Keratinocyte (primary cell): ENCODE measurements around the gene SLC16A1. TPM values are rescaled to one million over a fixed set of nuclear protein-coding genes. Genes with fewer than 3 reads are reported as not detected.

Experiments used
- DNase-seq: peaks from one replicate; pipeline ENCODE4 v3.0.0-alpha.2; 2011; ENCODE audit warnings: low read depth, missing footprints, low spot score
- FAIRE-seq: peaks from 2 replicates; lab custom pipeline; 2011; peaks lifted over from hg19 to GRCh38; lab: Jason Lieb, UNC
- H2AFZ ChIP-seq: 2 replicates; pipeline ENCODE4 v1.6.0; 2012; ENCODE audit warnings: low read length, control low read depth, inconsistent platforms; ENCODE audit not compliant: control insufficient read depth
- H3K27ac ChIP-seq: 2 replicates; pipeline ENCODE4 v1.5.1; 2011; ENCODE audit warnings: low read length; ENCODE audit not compliant: control insufficient read depth, insufficient read depth
- H3K27me3 ChIP-seq: 3 replicates; pipeline ENCODE4 v1.6.0; 2011; ENCODE audit warnings: low read length; ENCODE audit not compliant: control insufficient read depth, insufficient read depth; ENCODE audit errors: extremely low read depth
- H3K36me3 ChIP-seq, 2 experiments: 2 replicates in 1 of 2; 3 replicates in 1 of 2; pipeline ENCODE4 v1.5.1; 2011; ENCODE audit warnings: low read length in 2 of 2, mild to moderate bottlenecking in 1 of 2; ENCODE audit not compliant: control insufficient read depth in 2 of 2, insufficient read depth in 2 of 2; ENCODE audit errors: extremely low read depth in 1 of 2
- H3K4me1 ChIP-seq: 3 replicates; pipeline ENCODE4 v1.5.1; 2011; ENCODE audit warnings: low read length; ENCODE audit not compliant: control insufficient read depth, insufficient read depth; ENCODE audit errors: extremely low read depth
- H3K4me2 ChIP-seq: 3 replicates; pipeline ENCODE4 v1.6.0; 2011; ENCODE audit warnings: low read depth, low read length; ENCODE audit not compliant: control insufficient read depth, insufficient read depth; ENCODE audit errors: extremely low read depth
- H3K4me3 ChIP-seq, 3 experiments: fragments of 200-600 bp in 1 of 3; sonication (generic) in 1 of 3; 2 replicates in 2 of 3; 3 replicates in 1 of 3; pipeline ENCODE4 v1.5.1; 2011 to 2016; ENCODE audit warnings: low read length in 3 of 3, mild to moderate bottlenecking in 3 of 3, control low read depth in 2 of 3, inconsistent platforms in 1 of 3, low read depth in 1 of 3, mixed read lengths in 1 of 3, mixed run types in 1 of 3, moderate library complexity in 1 of 3; ENCODE audit not compliant: control insufficient read depth in 2 of 3, insufficient read depth in 2 of 3; ENCODE audit errors: extremely low read depth in 1 of 3
- H3K79me2 ChIP-seq: 2 replicates; pipeline ENCODE4 v1.6.0; 2012; ENCODE audit warnings: low read length; ENCODE audit not compliant: control insufficient read depth, insufficient read depth
- H3K9ac ChIP-seq: 3 replicates; pipeline ENCODE4 v1.6.0; 2011; ENCODE audit warnings: low read length; ENCODE audit not compliant: control insufficient read depth, insufficient read depth; ENCODE audit errors: extremely low read depth
- H3K9me1 ChIP-seq: 3 replicates; pipeline ENCODE4 v1.6.0; 2011; ENCODE audit warnings: low read length; ENCODE audit not compliant: control insufficient read depth, insufficient read depth; ENCODE audit errors: extremely low read depth
- H3K9me3 ChIP-seq: 2 replicates; pipeline ENCODE4 v1.5.1; 2012; ENCODE audit warnings: low read depth, low read length; ENCODE audit not compliant: control insufficient read depth
- H4K20me1 ChIP-seq: 3 replicates; pipeline ENCODE4 v1.6.0; 2011; ENCODE audit warnings: low read length; ENCODE audit not compliant: control insufficient read depth, insufficient read depth; ENCODE audit errors: extremely low read depth
- CTCF ChIP-seq, 3 experiments: IDR thresholded peaks in 1 of 3; conservative IDR thresholded peaks in 1 of 3; optimal IDR thresholded peaks in 1 of 3; 2 replicates in 2 of 3; 3 replicates in 1 of 3; pipeline versions ENCODE3 to v1.5.1; 2011; ENCODE audit warnings: low read length in 3 of 3, mild to moderate bottlenecking in 3 of 3, moderate library complexity in 2 of 3, control low read depth in 1 of 3, inconsistent platforms in 1 of 3; ENCODE audit not compliant: insufficient read depth in 2 of 3; ENCODE audit errors: extremely low read depth in 1 of 3
- EZH2 ChIP-seq: IDR thresholded peaks from one replicate; pipeline ENCODE4 v1.6.1; 2012; ENCODE audit warnings: inconsistent platforms, mild to moderate bottlenecking, low read length, moderate library complexity
- dilution Hi-C: fragments of 300-500 bp; cut with MboI; formaldehyde crosslinking; loops from one replicate; pipeline ENCODE4 v1.7.0; 2020; ENCODE audit warnings: low sequenced_read_pairs; ENCODE audit not compliant: extremely low pct_ligation_motif_present
- polyA plus RNA-seq, 5 experiments: library from polyadenylated mRNA; depleted of rRNA in 3 of 5; stranded (reverse) in 3 of 5; stranded (forward) in 1 of 5; unstranded in 1 of 5; fragments of >200 nt; gene quantifications; 1 replicate in 1 of 5; 2 replicates in 3 of 5; 3 replicates in 1 of 5; pipeline versions ENCODE4 v1.2.1 to v1.2.3, GENCODE V29; 2011 to 2012; ENCODE audit warnings: missing spikeins in 2 of 5, low read depth in 1 of 5, low replicate concordance in 1 of 5

The SLC16A1 gene
- polyA plus RNA-seq, 1 donor (not counting 4 experiments of a cell fraction or from before 2014, with no cell fraction given), result 242 TPM

DNA sequence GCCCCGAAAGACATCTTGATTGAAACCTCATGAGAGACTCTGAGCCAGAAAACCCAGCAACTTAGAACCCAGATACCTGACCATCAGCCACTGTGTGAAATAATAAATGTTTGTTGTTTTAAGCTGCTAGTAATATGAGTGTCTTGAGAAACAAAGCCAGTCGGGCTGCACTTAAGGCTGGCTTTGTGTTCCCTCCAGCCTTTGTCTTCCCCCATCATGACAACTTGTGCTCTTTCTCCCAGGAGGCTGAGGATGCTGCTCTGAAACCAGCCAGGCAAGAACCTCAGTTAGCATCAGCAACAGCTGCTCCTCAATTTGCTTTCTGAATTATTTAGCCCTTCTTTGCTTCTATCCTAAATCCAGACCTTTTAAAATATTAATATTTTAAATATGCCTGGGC lies 78.2 kb downstream of the SLC16A1 start:
- Histone ChIP-seq H3K9me3 (no peaks in the 10 kb centered on the region), H3K4me3 (no peak overlapping the region), H3K9me1 (no peaks in the 10 kb centered on the region), H3K79me2 (no peaks in the 10 kb centered on the region), H3K4me1 (peaks cover 26% of the 10 kb centered on the region), H4K20me1 (no peaks in the 10 kb centered on the region), H3K27me3 (no peaks in the 10 kb centered on the region), H3K4me2 (no peak overlapping the region), H3K27ac (no peak overlapping the region), H3K36me3 (no peaks in the 10 kb centered on the region), H3K9ac (no peak overlapping the region), H2AFZ (no peak overlapping the region)
- DNase-seq (no peak), FAIRE-seq (no peak)
- TF ChIP-seq CTCF (optimal IDR thresholded peaks at IDR 0.05 in 1 of 3, IDR thresholded peaks at IDR 0.05 in 1 of 3, conservative IDR thresholded peaks at IDR 0.05 in 1 of 3; ENCODE audit: extremely low read depth in 1 of 3, insufficient read depth in 2 of 3, low read length in 3 of 3) (no peak), EZH2 (no peak)
- dilution Hi-C loops, result no loop called here

- Histone ChIP-seq H2AFZ (no peak overlapping the region), H3K4me3 (no peak overlapping the region), H3K36me3 (no peaks in the 10 kb centered on the region), H3K79me2 (no peaks in the 10 kb centered on the region), H4K20me1 (no peaks in the 10 kb centered on the region), H3K27me3 (no peaks in the 10 kb centered on the region), H3K4me1 (peaks cover 12% of the 10 kb centered on the region), H3K4me2 (no peak overlapping the region), H3K27ac (no peak overlapping the region), H3K9ac (no peak overlapping the region), H3K9me3 (no peaks in the 10 kb centered on the region), H3K9me1 (no peaks in the 10 kb centered on the region)
- FAIRE-seq (no peak), DNase-seq (no peak)
- TF ChIP-seq CTCF (optimal IDR thresholded peaks at IDR 0.05 in 1 of 3, IDR thresholded peaks at IDR 0.05 in 1 of 3, conservative IDR thresholded peaks at IDR 0.05 in 1 of 3; ENCODE audit: extremely low read depth in 1 of 3, insufficient read depth in 2 of 3, low read length in 3 of 3) (no peak), EZH2 (no peak)
- dilution Hi-C loops, result no loop called here
Observed at GRCh38 chr1:112876315-112876714, 79.7 kb downstream of the SLC16A1 start.
